ENCODE results near the gene WIPI1.
A peak's percentile ranks its signal among the peaks of the same experiment; 100 is the strongest.

Gene WIPI1, protein sequence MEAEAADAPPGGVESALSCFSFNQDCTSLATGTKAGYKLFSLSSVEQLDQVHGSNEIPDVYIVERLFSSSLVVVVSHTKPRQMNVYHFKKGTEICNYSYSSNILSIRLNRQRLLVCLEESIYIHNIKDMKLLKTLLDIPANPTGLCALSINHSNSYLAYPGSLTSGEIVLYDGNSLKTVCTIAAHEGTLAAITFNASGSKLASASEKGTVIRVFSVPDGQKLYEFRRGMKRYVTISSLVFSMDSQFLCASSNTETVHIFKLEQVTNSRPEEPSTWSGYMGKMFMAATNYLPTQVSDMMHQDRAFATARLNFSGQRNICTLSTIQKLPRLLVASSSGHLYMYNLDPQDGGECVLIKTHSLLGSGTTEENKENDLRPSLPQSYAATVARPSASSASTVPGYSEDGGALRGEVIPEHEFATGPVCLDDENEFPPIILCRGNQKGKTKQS

DNA sequence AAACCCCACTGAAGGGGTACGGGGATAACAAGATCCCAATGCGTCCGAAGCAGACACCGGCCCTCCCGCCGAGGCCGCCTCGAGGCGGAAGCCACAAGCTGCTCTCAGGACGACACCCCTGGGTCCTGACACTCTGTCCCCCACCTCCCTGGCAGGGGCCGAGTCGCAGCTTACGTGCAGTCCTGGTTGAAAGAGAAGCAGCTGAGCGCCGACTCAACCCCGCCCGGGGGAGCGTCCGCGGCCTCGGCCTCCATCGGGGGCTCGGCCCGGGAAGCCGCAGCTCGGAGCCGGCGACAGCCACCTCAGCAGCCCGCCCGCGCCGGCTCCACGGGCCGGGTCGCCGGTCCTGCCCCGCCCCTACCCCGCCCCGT is at the start of gene WIPI1:
Gene WIPI1 (minus strand): TSS at position 329 of the 371 bp plus-strand sequence. CDS start 75 bp downstream, at position 254.
- no peak for DNase-seq (ENCODE audit: low read depth)
- TF ChIP-seq, protein P1, sequence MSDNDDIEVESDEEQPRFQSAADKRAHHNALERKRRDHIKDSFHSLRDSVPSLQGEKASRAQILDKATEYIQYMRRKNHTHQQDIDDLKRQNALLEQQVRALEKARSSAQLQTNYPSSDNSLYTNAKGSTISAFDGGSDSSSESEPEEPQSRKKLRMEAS (IDR thresholded peaks at IDR 0.05; ENCODE audit: low read depth, low read length): no peak
- TF ChIP-seq POLR2A (IDR thresholded peaks at IDR 0.05; ENCODE audit: extremely low read depth, insufficient read length) (no peak), MYC (IDR thresholded peaks at IDR 0.05; ENCODE audit: low read depth, low read length) (0 out of 2 replicates have a peak, but pooled peaks have one; percentile 4)
- TF ChIP-seq, protein P2, sequence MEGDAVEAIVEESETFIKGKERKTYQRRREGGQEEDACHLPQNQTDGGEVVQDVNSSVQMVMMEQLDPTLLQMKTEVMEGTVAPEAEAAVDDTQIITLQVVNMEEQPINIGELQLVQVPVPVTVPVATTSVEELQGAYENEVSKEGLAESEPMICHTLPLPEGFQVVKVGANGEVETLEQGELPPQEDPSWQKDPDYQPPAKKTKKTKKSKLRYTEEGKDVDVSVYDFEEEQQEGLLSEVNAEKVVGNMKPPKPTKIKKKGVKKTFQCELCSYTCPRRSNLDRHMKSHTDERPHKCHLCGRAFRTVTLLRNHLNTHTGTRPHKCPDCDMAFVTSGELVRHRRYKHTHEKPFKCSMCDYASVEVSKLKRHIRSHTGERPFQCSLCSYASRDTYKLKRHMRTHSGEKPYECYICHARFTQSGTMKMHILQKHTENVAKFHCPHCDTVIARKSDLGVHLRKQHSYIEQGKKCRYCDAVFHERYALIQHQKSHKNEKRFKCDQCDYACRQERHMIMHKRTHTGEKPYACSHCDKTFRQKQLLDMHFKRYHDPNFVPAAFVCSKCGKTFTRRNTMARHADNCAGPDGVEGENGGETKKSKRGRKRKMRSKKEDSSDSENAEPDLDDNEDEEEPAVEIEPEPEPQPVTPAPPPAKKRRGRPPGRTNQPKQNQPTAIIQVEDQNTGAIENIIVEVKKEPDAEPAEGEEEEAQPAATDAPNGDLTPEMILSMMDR (IDR thresholded peaks at IDR 0.05; ENCODE audit: low read depth, low read length): no peak
- peak within 1 kb of the TSS; percentile 58 for H3K4me3 ChIP-seq (ENCODE audit: low read depth, low read length)

DNA sequence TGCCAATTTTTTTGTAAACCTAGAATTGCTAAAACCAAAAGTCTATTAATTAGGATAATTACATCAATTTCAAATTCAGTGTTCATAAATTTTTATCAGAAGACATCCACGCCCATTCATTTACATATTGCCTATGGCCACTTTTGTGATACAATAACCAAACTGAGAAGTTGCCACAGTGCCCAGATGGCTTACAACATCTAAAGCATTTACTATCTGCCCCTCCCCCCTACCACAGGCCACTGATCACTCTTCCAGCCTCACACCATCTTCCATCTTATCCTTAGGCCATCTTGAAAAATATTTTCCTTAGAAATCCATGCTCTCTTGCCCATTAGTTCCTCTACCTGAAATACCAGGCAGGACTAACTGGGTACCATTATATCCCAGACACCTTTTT is 48.7 kb upstream of the WIPI1 start:
- TF ChIP-seq MYC (IDR thresholded peaks at IDR 0.05; ENCODE audit: low read depth, low read length): no peak
- no peak for TF ChIP-seq POLR2A (IDR thresholded peaks at IDR 0.05; ENCODE audit: extremely low read depth, insufficient read length)
- TF ChIP-seq, protein P2 (IDR thresholded peaks at IDR 0.05; ENCODE audit: low read depth, low read length): no peak
- TF ChIP-seq, protein P1 (IDR thresholded peaks at IDR 0.05; ENCODE audit: low read depth, low read length): no peak
- no peak overlapping the region for H3K4me3 ChIP-seq (ENCODE audit: low read depth, low read length)
- no peak for DNase-seq (ENCODE audit: low read depth)

DNA sequence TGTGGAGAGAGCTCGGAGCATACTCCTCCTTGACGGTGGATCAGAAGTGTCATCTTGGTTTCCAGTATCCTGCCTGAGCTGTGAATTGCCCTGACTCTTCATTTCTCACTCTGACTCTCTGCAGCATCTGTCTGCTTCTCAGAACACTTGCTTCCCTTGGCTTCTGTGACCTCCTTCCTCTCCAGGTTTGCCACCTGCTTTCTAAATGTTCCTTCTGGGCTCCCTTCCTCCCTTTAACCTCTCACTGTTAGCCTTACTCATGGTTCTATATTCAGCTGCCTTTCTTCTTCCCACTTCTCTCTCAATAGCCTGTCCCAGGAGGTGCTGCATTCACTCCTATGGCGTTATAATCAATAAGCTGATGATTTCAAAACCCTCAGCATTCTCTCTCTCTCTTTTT is 43.8 kb upstream of the WIPI1 start:
- no peak overlapping the region for H3K4me3 ChIP-seq (ENCODE audit: low read depth, low read length)
- DNase-seq (ENCODE audit: low read depth): no peak
- no peak for TF ChIP-seq POLR2A (IDR thresholded peaks at IDR 0.05; ENCODE audit: extremely low read depth, insufficient read length)
- TF ChIP-seq, protein P1 (IDR thresholded peaks at IDR 0.05; ENCODE audit: low read depth, low read length): no peak
- TF ChIP-seq, protein P2 (IDR thresholded peaks at IDR 0.05; ENCODE audit: low read depth, low read length): no peak
- no peak for TF ChIP-seq MYC (IDR thresholded peaks at IDR 0.05; ENCODE audit: low read depth, low read length)

DNA sequence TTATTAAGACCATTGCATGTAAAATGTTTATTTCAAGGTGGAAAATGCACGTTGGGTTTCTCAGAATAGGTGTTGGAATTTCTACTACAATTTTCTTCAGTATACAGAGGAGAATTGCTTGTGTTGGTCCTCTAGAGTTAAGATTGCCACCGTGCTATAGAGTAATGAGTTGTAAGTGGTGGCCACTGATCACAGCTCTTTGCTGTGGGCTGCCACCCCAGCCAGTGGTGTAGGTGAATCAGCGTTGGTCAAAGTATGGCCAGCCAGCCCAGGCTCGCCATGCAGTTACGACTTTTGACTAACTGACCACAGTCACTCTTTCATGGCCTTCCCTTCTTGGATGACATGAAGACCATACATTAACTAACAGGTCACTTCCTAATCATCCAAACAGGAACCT is 42.3 kb upstream of the WIPI1 start:
- H3K4me3 ChIP-seq (ENCODE audit: low read depth, low read length): no peak overlapping the region
- no peak for TF ChIP-seq POLR2A (IDR thresholded peaks at IDR 0.05; ENCODE audit: extremely low read depth, insufficient read length)
- TF ChIP-seq, protein P1 (IDR thresholded peaks at IDR 0.05; ENCODE audit: low read depth, low read length): no peak
- TF ChIP-seq MYC (IDR thresholded peaks at IDR 0.05; ENCODE audit: low read depth, low read length): no peak
- TF ChIP-seq, protein P2 (IDR thresholded peaks at IDR 0.05; ENCODE audit: low read depth, low read length): no peak
- DNase-seq (ENCODE audit: low read depth): no peak

DNA sequence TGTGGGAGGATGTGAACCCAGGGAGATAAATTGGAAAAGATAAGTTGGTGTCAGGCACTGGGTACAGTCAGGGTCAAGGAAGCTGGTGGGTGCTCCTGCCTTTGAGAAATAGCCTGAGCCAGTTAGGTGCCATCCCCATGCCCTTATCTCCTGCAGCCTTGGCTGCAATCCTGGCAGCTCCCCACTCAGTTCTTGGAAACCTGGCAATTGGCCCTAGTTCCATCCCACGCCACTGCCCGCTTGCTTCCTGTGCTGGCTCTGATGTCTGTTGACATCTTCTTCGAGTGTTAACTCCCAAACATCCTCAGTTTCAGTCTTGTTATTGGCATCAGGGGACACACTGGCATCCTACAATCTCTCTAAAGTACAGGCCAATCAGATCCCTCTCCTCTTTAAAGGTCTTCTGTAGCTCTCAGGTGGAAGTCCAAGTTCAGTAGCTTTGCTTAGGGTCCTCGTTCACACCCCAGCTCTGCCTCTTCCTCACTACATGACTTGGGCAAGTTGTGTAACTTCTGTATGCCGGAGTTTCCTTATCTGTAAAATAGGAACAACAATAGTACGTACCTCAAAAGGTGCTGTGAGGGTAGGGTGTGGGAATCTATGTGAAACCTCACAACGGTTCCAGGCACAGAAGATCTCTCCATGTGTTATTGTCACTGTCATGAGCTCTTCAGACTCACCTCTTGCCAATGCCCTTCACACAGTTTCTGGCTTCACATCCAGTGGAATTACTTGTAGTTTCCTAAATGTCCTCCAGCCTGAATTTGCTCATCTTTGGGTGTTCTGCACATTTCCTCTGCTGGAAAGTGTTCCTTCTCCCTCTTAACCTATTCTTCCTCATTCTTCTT is 41.4 kb upstream of the WIPI1 start:
- peak; percentile 20 for DNase-seq (ENCODE audit: low read depth)
- no peak overlapping the region for H3K4me3 ChIP-seq (ENCODE audit: low read depth, low read length)
- TF ChIP-seq, protein P1 (IDR thresholded peaks at IDR 0.05; ENCODE audit: low read depth, low read length): no peak
- TF ChIP-seq POLR2A (IDR thresholded peaks at IDR 0.05; ENCODE audit: extremely low read depth, insufficient read length) (no peak), MYC (IDR thresholded peaks at IDR 0.05; ENCODE audit: low read depth, low read length) (no peak)
- TF ChIP-seq, protein P2 (IDR thresholded peaks at IDR 0.05; ENCODE audit: low read depth, low read length): no peak

All from NB4 (cell line).